Measurements from ENCODE around the gene SLC25A23.

- TF ChIP-seq POLR2A (IDR thresholded peaks at IDR 0.05): no peak
- TF ChIP-seq, protein P1, sequence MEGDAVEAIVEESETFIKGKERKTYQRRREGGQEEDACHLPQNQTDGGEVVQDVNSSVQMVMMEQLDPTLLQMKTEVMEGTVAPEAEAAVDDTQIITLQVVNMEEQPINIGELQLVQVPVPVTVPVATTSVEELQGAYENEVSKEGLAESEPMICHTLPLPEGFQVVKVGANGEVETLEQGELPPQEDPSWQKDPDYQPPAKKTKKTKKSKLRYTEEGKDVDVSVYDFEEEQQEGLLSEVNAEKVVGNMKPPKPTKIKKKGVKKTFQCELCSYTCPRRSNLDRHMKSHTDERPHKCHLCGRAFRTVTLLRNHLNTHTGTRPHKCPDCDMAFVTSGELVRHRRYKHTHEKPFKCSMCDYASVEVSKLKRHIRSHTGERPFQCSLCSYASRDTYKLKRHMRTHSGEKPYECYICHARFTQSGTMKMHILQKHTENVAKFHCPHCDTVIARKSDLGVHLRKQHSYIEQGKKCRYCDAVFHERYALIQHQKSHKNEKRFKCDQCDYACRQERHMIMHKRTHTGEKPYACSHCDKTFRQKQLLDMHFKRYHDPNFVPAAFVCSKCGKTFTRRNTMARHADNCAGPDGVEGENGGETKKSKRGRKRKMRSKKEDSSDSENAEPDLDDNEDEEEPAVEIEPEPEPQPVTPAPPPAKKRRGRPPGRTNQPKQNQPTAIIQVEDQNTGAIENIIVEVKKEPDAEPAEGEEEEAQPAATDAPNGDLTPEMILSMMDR (IDR thresholded peaks at IDR 0.05): no peak
- TF ChIP-seq EP300 (IDR thresholded peaks at IDR 0.05): no peak
Observed at GRCh38 chr19:6413291-6413690, 46.3 kb downstream of the SLC25A23 start.

All from ovary (tissue), 3 donors.